ENCODE results near the gene BCL2.

DNA sequence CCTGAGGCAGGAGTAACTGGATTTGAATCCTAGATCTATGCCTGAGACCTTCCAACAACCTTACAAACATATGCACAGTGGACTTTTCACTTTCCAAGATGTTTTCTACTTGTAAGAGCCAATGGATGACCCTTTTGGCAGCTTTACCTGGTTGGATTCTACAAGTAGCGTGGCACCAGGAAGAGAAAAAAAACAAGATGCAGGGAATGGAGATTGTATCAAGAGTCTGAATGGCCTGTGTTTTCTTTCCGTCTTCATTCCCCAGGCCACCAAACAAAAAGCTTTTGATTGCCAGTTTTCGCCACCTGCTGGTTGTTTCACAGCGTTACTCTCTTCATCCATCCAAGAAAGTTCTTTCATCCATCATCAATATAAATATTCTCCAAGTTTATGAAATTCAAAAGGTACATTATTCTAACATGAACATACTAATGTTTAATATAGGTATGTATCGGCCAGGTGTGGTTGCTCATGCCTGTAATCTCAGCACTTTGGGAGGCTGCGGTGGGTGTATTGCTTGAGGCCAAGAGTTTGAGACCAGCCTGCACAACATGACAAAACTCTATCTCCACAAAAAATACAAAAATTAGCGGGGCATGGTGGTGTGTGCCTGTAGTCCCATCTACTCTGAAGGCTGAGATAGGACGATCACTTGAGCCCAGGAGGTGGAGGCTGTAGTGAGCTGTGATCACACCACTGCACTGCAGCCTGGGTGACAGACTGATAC, 3.5 kb upstream of the BCL2 start:
- TF ChIP-seq, protein P1, sequence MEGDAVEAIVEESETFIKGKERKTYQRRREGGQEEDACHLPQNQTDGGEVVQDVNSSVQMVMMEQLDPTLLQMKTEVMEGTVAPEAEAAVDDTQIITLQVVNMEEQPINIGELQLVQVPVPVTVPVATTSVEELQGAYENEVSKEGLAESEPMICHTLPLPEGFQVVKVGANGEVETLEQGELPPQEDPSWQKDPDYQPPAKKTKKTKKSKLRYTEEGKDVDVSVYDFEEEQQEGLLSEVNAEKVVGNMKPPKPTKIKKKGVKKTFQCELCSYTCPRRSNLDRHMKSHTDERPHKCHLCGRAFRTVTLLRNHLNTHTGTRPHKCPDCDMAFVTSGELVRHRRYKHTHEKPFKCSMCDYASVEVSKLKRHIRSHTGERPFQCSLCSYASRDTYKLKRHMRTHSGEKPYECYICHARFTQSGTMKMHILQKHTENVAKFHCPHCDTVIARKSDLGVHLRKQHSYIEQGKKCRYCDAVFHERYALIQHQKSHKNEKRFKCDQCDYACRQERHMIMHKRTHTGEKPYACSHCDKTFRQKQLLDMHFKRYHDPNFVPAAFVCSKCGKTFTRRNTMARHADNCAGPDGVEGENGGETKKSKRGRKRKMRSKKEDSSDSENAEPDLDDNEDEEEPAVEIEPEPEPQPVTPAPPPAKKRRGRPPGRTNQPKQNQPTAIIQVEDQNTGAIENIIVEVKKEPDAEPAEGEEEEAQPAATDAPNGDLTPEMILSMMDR (IDR thresholded peaks at IDR 0.05), result peak; percentile 83
- TF ChIP-seq ZFX (IDR thresholded peaks at IDR 0.05; ENCODE audit: borderline replicate concordance), result no peak
